GM12878 (cell line): Measurements from ENCODE around the gene TMPRSS6.

Source experiments
- ASH2L ChIP-seq: fragments of 300-600, 200-600 bp; sonication (generic); IDR thresholded peaks from 2 replicates; pipeline ENCODE4 v1.6.1; 2017; ENCODE audit warnings: low read depth, mild to moderate bottlenecking, borderline replicate concordance
- CREB1 ChIP-seq: IDR thresholded peaks from 2 replicates; pipeline ENCODE4 v1.6.1; 2012; ENCODE audit warnings: low read depth, mild to moderate bottlenecking, inconsistent platforms
- CREM ChIP-seq: IDR thresholded peaks from 2 replicates; pipeline ENCODE4 v1.6.1; 2014; ENCODE audit warnings: antibody characterized with exemption, low read depth
- CTCF ChIP-seq, 3 experiments: IDR thresholded peaks in 2 of 3; conservative IDR thresholded peaks in 1 of 3; 2 replicates each; pipeline ENCODE4 v1.5.1; 2011; ENCODE audit warnings: low read depth in 3 of 3, low read length in 3 of 3, mild to moderate bottlenecking in 3 of 3, control low read depth in 2 of 3, moderate library complexity in 2 of 3, inconsistent platforms in 1 of 3, mixed read lengths in 1 of 3; ENCODE audit not compliant: control insufficient read depth in 2 of 3, insufficient read depth in 1 of 3; ENCODE audit errors: extremely low read depth in 1 of 3
- CUX1 ChIP-seq: IDR thresholded peaks from 2 replicates; pipeline ENCODE4 v1.6.1; 2012; ENCODE audit warnings: improper control_type of control experiment, low read depth, low read length; ENCODE audit not compliant: insufficient replicate concordance
- JUND ChIP-seq: IDR thresholded peaks from 2 replicates; pipeline ENCODE4 v1.6.1; 2012; ENCODE audit warnings: low read depth, mild to moderate bottlenecking, low read length, improper control_type of control experiment, moderate library complexity
- NFYB ChIP-seq: IDR thresholded peaks from 2 replicates; pipeline ENCODE4 v1.6.1; 2011; ENCODE audit warnings: low read depth, mild to moderate bottlenecking, low read length, improper control_type of control experiment, moderate library complexity; ENCODE audit not compliant: insufficient read depth
- NR2C2 ChIP-seq: IDR thresholded peaks from 2 replicates; pipeline ENCODE4 v1.6.1; 2011; ENCODE audit warnings: borderline replicate concordance, low read depth; ENCODE audit not compliant: control insufficient read depth, insufficient read length
- REST ChIP-seq: IDR thresholded peaks from 2 replicates; pipeline ENCODE4 v1.6.1; 2012; ENCODE audit warnings: mild to moderate bottlenecking, low read depth, low read length
- SMC3 ChIP-seq: IDR thresholded peaks from 2 replicates; pipeline ENCODE4 v1.6.1; 2011; ENCODE audit warnings: low read length, improper control_type of control experiment, borderline replicate concordance
- SPI1 ChIP-seq: IDR thresholded peaks from 2 replicates; pipeline ENCODE4 v1.6.1; 2011; ENCODE audit warnings: low read depth, mild to moderate bottlenecking, low read length, moderate library complexity, borderline replicate concordance; ENCODE audit not compliant: insufficient read depth
- SRF ChIP-seq, 2 experiments: IDR thresholded peaks; 2 replicates each; pipeline ENCODE4 v1.6.1; 2011; ENCODE audit warnings: low read depth in 2 of 2, low read length in 2 of 2, mild to moderate bottlenecking in 1 of 2, moderate library complexity in 1 of 2

GRCh38 chr22:37156686-37157435, 47.3 kb upstream of the TMPRSS6 start:
- TF ChIP-seq SRF (IDR thresholded peaks at IDR 0.05; ENCODE audit: low read depth in 2 of 2, low read length in 2 of 2), result no peak
- TF ChIP-seq CREB1, result no peak
- TF ChIP-seq CUX1, result no peak
- no peak for TF ChIP-seq REST
- TF ChIP-seq CTCF (IDR thresholded peaks at IDR 0.05 in 2 of 3, conservative IDR thresholded peaks at IDR 0.05 in 1 of 3; ENCODE audit: control insufficient read depth in 2 of 3, extremely low read depth in 1 of 3, insufficient read depth in 1 of 3, low read depth in 3 of 3, low read length in 3 of 3), result no peak
- no peak for TF ChIP-seq SMC3
- no peak for TF ChIP-seq CREM
- TF ChIP-seq SPI1, result no peak
- TF ChIP-seq JUND, result no peak
- no peak for TF ChIP-seq NR2C2
- TF ChIP-seq NFYB, result no peak
- no peak for TF ChIP-seq ASH2L
